C4-2B (cell line): ENCODE results near the gene SLC23A2.

ENCODE experiments used
- H3K27ac ChIP-seq: fragments of 450-650 bp; 2 replicates; pipeline ENCODE4 v1.5.1; 2017
- CTCF ChIP-seq: fragments of 450-650 bp; conservative IDR thresholded peaks from 2 replicates; pipeline ENCODE4 v1.5.1; 2017; ENCODE audit warnings: mild to moderate bottlenecking
- ZFX ChIP-seq: fragments of 450-650 bp; IDR thresholded peaks from 2 replicates; pipeline ENCODE4 v1.6.1; 2017

SLC23A2 gene

GRCh38 chr20:4949833-4950178 is 51.5 kb downstream of the SLC23A2 start:
- TF ChIP-seq CTCF: peak; percentile 83
- no peak for TF ChIP-seq ZFX
- H3K27ac ChIP-seq: peak overlapping the region; percentile 51; the same call in 1 of the 2 replicates

GRCh38 chr20:4947817-4948559 is 53.3 kb downstream of the SLC23A2 start:
- no peak overlapping the region for H3K27ac ChIP-seq
- no peak for TF ChIP-seq CTCF
- TF ChIP-seq ZFX: no peak

GRCh38 chr20:4946986-4947385 is 54.3 kb downstream of the SLC23A2 start:
- no peak overlapping the region for H3K27ac ChIP-seq
- no peak for TF ChIP-seq ZFX
- TF ChIP-seq CTCF: no peak

GRCh38 chr20:4946585-4946984 is 54.7 kb downstream of the SLC23A2 start:
- no peak overlapping the region for H3K27ac ChIP-seq
- no peak for TF ChIP-seq ZFX
- no peak for TF ChIP-seq CTCF

GRCh38 chr20:4944518-4945313 is 56.6 kb downstream of the SLC23A2 start:
- H3K27ac ChIP-seq: no peak overlapping the region
- TF ChIP-seq CTCF (no peak), ZFX (no peak)

- H3K27ac ChIP-seq: no peak overlapping the region
Measured at GRCh38 chr20:4942331-4942730, 59.0 kb downstream of the SLC23A2 start.

More at GRCh38 chr20:4942331-4942730, 59.0 kb downstream of the SLC23A2 start:
- TF ChIP-seq ZFX (no peak), CTCF (no peak)
